Activated CD4-positive, alpha-beta T cell treated with anti-CD3 and anti-CD28 coated beads for 48 hours (primary cell): Measurements from ENCODE around the gene INSYN2B.
"Not testable (repeated sequence)": the region's sequence is repeated elsewhere in the genome, so short reads cannot be mapped to it uniquely, and the experiment has no call there.

ENCODE experiments used
- DNase-seq: peaks from one replicate; pipeline ENCODE4 v3.0.0-alpha.2; 2020

The INSYN2B gene

DNA sequence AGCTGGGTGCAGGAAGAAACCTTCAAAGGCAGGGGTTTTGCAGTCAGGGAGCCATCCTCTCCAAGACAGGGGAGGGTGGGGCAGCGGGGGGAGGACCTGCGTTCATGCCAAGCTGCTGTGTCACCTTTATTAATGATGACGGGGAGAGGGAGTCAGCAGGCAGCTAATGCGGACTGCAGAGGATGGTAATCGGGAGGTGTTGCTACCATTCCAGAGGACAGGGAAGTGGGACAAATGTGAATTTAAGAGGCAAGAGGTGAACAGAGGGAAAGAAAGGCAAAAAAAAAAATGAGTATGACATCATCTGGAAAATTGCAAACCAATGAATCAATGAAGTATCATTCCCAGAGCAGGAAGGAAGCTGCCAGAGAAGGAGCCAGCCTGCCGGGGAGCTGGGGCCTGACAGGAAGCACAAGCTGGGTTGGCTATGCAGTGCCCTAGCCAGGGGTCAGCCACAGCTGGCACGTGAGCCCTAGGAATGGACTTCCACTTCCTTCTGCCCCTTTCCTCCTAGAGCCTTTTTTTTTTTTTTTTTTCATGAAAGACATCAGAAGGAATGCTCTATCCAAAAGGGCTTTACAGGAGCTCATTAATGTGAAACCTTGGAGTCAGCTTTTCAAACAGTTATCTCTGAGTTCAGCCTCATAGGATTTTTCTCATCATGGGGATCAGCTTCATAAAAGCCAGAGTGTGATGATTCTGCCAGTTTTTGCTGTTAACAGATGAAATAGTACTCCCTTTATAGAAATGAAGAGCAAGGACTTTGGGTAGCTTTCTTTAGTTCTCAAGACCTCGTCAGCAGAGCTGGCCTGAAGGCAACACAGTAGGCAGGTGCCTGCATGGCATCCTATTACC is 9.2 kb downstream of the INSYN2B start:
- no peak for DNase-seq

DNA sequence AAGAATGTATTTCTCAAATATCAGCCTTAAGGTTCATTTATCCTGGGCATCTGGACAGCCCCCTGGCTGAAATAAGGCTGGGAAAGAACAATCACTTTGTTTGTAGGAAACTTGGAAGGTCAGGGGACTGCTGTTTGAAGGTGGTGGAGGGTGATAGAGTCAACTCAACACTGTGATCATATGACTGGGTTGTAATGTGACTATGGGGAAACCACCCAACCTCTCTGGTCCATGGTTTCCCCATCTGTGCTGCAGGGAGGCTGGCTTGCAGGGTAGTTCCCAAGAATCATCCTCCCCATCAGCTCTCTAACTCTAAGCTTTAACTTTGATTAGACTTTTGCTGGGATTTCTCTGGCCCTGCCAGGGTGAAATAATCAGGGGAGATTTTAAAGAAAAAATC is 10.0 kb downstream of the INSYN2B start:
- no peak for DNase-seq

- no peak for DNase-seq
Measured at GRCh38 chr5:169964246-169964645, 16.0 kb downstream of the INSYN2B start.

GRCh38 chr5:169960659-169961058 is 19.6 kb downstream of the INSYN2B start:
- no peak for DNase-seq

- DNase-seq, result no peak
Measured at GRCh38 chr5:169958278-169958677, 22.0 kb downstream of the INSYN2B start.

GRCh38 chr5:169956756-169957155 is 23.5 kb downstream of the INSYN2B start:
- no peak for DNase-seq

- no peak for DNase-seq
Measured at GRCh38 chr5:169956126-169956525, 24.2 kb downstream of the INSYN2B start.

GRCh38 chr5:169954786-169955185 is 25.5 kb downstream of the INSYN2B start:
- no peak for DNase-seq

DNA sequence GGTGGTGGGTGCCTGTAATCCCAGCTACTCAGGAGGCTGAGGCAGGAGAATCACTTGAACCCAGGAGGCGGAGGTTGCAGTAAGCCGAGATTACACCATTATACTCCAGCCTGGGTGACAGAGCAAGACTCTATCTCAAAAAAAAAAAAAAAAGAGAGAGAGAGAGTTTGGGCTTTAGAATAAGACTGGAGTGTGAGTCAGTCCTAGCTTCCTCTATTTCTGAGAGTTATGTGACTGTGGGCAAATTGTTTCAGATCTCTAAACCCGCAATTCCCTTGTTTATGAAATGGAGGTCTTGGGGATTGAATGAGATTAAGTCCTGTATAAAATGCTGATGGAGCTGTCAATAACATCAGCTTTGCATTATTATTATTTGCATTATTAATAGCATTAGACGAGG is 27.1 kb downstream of the INSYN2B start:
- DNase-seq, result not testable (repeated sequence)

DNA sequence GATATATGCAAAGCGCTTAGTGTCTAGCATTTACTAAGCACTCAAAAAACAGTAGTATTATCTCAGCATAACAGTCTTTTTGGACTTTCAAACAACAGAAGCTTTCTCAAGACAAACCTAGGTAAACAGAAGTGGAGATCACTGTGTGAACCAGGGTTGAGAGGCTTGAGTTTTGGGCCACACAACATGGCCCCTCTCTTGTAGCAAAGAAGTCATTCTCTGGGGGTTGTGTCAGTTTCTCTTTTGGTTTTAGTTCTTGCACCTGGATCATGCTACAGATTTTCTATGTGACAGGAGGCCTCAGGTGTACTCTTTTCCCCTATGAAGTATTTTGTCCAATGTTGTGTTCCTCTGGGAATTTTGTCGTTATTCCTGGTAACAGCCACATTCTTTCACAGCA is 30.0 kb downstream of the INSYN2B start:
- no peak for DNase-seq

- no peak for DNase-seq
Measured at GRCh38 chr5:169946743-169947295, 33.5 kb downstream of the INSYN2B start.

DNA sequence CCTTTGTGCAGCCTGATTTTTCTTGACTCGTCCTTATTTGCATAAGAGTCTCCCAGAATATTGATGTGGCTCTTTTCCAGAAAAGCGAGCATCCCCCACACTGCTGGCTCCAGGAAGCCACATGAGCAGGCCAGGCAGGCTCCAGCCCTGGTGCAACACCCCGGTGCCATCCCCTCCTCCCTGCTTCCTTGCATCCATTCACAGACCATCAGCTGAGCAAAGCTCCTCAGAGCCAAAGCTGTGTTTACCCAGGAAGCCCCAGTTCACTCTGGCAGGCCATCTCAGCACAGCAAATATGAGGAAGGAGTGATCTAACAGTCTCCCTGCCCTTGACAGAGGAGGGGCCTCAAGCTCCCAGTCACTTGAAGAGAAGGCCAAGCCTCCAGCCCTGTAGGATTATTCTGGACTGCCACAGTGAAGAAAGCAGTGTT is 34.4 kb downstream of the INSYN2B start:
- DNase-seq, result no peak

GRCh38 chr5:169944922-169945680 is 35.2 kb downstream of the INSYN2B start:
- DNase-seq, result no peak

- no peak for DNase-seq
Measured at GRCh38 chr5:169944115-169944514, 36.2 kb downstream of the INSYN2B start.

- no peak for DNase-seq
Measured at GRCh38 chr5:169943026-169943425, 37.3 kb downstream of the INSYN2B start.

- DNase-seq, result no peak
Measured at GRCh38 chr5:169942181-169942580, 38.1 kb downstream of the INSYN2B start.

GRCh38 chr5:169941542-169941941 is 38.8 kb downstream of the INSYN2B start:
- no peak for DNase-seq

GRCh38 chr5:169939731-169940130 is 40.6 kb downstream of the INSYN2B start:
- DNase-seq, result no peak

DNA sequence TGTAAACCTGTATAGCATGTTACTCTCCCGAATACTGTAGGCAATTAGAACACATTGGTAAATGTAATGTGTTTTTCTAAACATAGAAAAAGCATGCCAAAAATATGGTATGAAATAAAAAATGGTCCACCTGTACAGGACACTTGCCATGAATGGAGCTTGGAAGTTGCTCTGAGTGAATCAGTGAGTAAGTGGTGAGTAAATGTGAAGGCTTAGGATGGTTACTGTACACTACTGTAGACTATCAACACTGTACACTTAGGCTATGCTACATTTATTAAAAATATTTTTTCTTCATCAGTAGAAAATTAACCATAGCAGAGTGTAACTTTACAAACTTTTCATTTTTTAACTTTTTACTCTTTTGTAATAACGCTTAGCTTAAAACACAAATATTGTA is 41.9 kb downstream of the INSYN2B start:
- DNase-seq, result no peak

GRCh38 chr5:169935762-169936161 is 44.5 kb downstream of the INSYN2B start:
- no peak for DNase-seq

GRCh38 chr5:169934990-169935389 is 45.3 kb downstream of the INSYN2B start:
- no peak for DNase-seq

- no peak for DNase-seq
Measured at GRCh38 chr5:169933616-169934015, 46.7 kb downstream of the INSYN2B start.

DNA sequence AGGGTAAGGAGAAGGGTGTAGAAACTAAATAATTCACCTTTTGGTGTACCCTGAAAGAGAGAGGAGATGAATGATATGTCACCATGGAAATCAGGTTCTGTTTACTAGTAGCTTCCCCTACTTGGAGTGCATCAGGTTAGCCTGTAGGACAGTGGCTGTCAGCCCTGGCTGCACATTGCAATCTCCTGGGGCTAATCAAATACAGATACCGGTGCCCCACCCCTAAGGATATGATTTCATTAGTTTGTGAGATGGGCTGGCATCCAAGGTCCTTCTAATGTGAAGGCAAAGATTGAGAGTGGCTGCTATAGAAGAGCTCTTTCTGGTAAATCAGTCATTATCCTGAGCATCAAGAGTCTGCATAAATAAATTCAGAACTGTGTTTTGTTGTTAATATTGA is 47.2 kb downstream of the INSYN2B start:
- no peak for DNase-seq

DNA sequence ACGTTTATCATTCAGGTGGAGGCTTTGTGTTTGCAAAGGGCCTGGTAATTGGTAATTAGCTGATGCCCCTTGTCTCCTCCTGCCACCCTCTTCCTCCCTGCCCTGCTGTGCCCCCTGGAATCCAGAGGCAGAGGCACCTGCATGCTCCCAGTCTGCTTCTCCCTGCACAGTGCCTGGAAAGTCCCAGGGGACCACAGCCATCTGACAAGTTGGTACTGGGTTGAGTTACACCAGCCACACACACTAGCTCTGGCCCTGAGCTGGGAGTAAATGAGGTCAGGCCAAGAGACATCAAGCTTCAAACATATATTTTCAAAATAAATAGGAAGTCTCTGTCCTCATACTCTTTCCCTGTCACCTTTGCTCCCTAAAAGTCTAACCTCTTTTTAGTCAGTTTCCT is 56.3 kb downstream of the INSYN2B start:
- no peak for DNase-seq
